GM12878 (cell line): ENCODE data around the gene ARIH2. TPM values are rescaled to one million over a fixed set of nuclear protein-coding genes. Genes with fewer than 3 reads are reported as not detected.
A peak's percentile ranks its signal among the peaks of the same experiment; 100 is the strongest.

ENCODE experiments used
- CBFB ChIP-seq: IDR thresholded peaks from 2 replicates; pipeline ENCODE4 v1.6.1; 2016; ENCODE audit warnings: antibody characterized with exemption, low read depth
- CUX1 ChIP-seq: IDR thresholded peaks from 2 replicates; pipeline ENCODE4 v1.6.1; 2012; ENCODE audit warnings: improper control_type of control experiment, low read depth, low read length; ENCODE audit not compliant: insufficient replicate concordance
- ESRRA ChIP-seq: IDR thresholded peaks from 2 replicates; pipeline ENCODE4 v1.6.1; 2012; ENCODE audit warnings: mild to moderate bottlenecking, low read length, improper control_type of control experiment
- HDAC6 ChIP-seq: fragments of 200-600 bp; sonication (generic); IDR thresholded peaks from one replicate; pipeline ENCODE4 v1.8.0; 2017; ENCODE audit warnings: antibody characterized with exemption; ENCODE audit not compliant: unreplicated experiment
- KAT2A ChIP-seq: conservative IDR thresholded peaks from 2 replicates; pipeline ENCODE4 v1.6.1; 2011; ENCODE audit warnings: low read depth, low read length; ENCODE audit not compliant: control insufficient read depth
- KDM1A ChIP-seq: fragments of 200-600 bp; sonication (generic); IDR thresholded peaks from 2 replicates; pipeline ENCODE4 v1.6.1; 2016; ENCODE audit warnings: borderline replicate concordance
- NRF1 ChIP-seq: conservative IDR thresholded peaks from 2 replicates; pipeline ENCODE4 v1.6.1; 2011; ENCODE audit warnings: mild to moderate bottlenecking, low read depth, low read length, improper control_type of control experiment
- PML ChIP-seq: IDR thresholded peaks from 2 replicates; pipeline ENCODE4 v1.6.1; 2012; ENCODE audit warnings: low read length, inconsistent platforms
- POLR2A ChIP-seq: IDR thresholded peaks from 2 replicates; pipeline ENCODE4 v1.6.1; 2011; ENCODE audit warnings: low read depth, mild to moderate bottlenecking, low read length
- SMAD5 ChIP-seq: IDR thresholded peaks from 2 replicates; pipeline ENCODE4 v1.6.1; 2016; ENCODE audit warnings: antibody characterized with exemption, low read depth
- SREBF1 ChIP-seq: IDR thresholded peaks from 2 replicates; pipeline ENCODE4 v1.6.1; 2012; ENCODE audit warnings: mild to moderate bottlenecking, low read length
- STAT1 ChIP-seq: fragments of 450-650 bp; conservative IDR thresholded peaks from 2 replicates; pipeline ENCODE4 v1.6.1; 2014; ENCODE audit warnings: antibody characterized with exemption, mild to moderate bottlenecking
- ZBTB4 ChIP-seq: fragments of 450-650 bp; formaldehyde crosslinking; IDR thresholded peaks from 2 replicates; pipeline ENCODE4 v1.4.0; 2022; ENCODE audit warnings: mild to moderate bottlenecking, moderate library complexity
- polyA plus RNA-seq, 11 experiments: library from polyadenylated mRNA; depleted of rRNA in 4 of 11; unstranded in 6 of 11; stranded (reverse) in 5 of 11; fragments of >200 nt; fragmentation: Nextera tagmentation in 4 of 11; fragmentation: Illumina TruSeq in 1 of 11; extraction: Ambion mirVana in 4 of 11; extraction: Trizol in 1 of 11; gene quantifications; 1 replicate in 1 of 11; 2 replicates in 10 of 11; pipeline versions ENCODE4 v1.2.1 to v1.2.3, GENCODE V29; 2011 to 2016; ENCODE audit warnings: inconsistent platforms in 2 of 11, missing spikeins in 2 of 11, low read depth in 1 of 11
- total RNA-seq, 4 experiments: library from RNA; depleted of rRNA in 3 of 4; stranded (reverse); fragments of >200 nt in 3 of 4; fragmentation: Illumina TruSeq in 1 of 4; extraction: Trizol in 1 of 4; gene quantifications; 2 replicates each; pipeline versions ENCODE4 v1.2.1 to v1.2.3, GENCODE V29; 2013 to 2021
- TF ChIP-seq, protein P1 (sequence below): fragments of 450-650 bp; IDR thresholded peaks from 2 replicates; pipeline ENCODE4 v1.6.1; 2018; ENCODE audit warnings: borderline replicate concordance, mild to moderate bottlenecking; ENCODE audit not compliant: partially characterized antibody
- TF ChIP-seq, protein P2 (sequence below): IDR thresholded peaks from 2 replicates; pipeline ENCODE4 v1.6.1; 2012; ENCODE audit warnings: mild to moderate bottlenecking, low read depth, low read length
- TF ChIP-seq, protein P3 (sequence below): IDR thresholded peaks from 2 replicates; pipeline ENCODE4 v1.6.1; 2011; ENCODE audit warnings: low read depth, low read length, improper control_type of control experiment, borderline replicate concordance

ARIH2 gene
- total and polyA plus RNA-seq, 10 of the 15 experiments (the other 5 are each of a cell fraction or from before 2014, with no cell fraction given) = 18.7 to 74.7 (median 63.7) TPM

- TF ChIP-seq CUX1 (no peak), NRF1 (no peak), PML (0 out of 2 replicates have a peak, but pooled peaks have one; percentile 44), POLR2A (no peak), SMAD5 (no peak), KDM1A (no peak), KAT2A (no peak), HDAC6 (no peak), CBFB (no peak), ZBTB4 (CRISPR knock-in tag) (no peak), STAT1 (no peak), ESRRA (no peak), SREBF1 (no peak)
- TF ChIP-seq, protein P1, sequence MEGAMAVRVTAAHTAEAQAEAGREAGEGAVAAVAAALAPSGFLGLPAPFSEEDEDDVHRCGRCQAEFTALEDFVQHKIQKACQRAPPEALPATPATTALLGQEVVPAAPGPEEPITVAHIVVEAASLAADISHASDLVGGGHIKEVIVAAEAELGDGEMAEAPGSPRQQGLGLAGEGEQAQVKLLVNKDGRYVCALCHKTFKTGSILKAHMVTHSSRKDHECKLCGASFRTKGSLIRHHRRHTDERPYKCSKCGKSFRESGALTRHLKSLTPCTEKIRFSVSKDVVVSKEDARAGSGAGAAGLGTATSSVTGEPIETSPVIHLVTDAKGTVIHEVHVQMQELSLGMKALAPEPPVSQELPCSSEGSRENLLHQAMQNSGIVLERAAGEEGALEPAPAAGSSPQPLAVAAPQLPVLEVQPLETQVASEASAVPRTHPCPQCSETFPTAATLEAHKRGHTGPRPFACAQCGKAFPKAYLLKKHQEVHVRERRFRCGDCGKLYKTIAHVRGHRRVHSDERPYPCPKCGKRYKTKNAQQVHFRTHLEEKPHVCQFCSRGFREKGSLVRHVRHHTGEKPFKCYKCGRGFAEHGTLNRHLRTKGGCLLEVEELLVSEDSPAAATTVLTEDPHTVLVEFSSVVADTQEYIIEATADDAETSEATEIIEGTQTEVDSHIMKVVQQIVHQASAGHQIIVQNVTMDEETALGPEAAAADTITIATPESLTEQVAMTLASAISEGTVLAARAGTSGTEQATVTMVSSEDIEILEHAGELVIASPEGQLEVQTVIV = no peak
- TF ChIP-seq, protein P2, sequence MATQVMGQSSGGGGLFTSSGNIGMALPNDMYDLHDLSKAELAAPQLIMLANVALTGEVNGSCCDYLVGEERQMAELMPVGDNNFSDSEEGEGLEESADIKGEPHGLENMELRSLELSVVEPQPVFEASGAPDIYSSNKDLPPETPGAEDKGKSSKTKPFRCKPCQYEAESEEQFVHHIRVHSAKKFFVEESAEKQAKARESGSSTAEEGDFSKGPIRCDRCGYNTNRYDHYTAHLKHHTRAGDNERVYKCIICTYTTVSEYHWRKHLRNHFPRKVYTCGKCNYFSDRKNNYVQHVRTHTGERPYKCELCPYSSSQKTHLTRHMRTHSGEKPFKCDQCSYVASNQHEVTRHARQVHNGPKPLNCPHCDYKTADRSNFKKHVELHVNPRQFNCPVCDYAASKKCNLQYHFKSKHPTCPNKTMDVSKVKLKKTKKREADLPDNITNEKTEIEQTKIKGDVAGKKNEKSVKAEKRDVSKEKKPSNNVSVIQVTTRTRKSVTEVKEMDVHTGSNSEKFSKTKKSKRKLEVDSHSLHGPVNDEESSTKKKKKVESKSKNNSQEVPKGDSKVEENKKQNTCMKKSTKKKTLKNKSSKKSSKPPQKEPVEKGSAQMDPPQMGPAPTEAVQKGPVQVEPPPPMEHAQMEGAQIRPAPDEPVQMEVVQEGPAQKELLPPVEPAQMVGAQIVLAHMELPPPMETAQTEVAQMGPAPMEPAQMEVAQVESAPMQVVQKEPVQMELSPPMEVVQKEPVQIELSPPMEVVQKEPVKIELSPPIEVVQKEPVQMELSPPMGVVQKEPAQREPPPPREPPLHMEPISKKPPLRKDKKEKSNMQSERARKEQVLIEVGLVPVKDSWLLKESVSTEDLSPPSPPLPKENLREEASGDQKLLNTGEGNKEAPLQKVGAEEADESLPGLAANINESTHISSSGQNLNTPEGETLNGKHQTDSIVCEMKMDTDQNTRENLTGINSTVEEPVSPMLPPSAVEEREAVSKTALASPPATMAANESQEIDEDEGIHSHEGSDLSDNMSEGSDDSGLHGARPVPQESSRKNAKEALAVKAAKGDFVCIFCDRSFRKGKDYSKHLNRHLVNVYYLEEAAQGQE = no peak
- TF ChIP-seq, protein P3, sequence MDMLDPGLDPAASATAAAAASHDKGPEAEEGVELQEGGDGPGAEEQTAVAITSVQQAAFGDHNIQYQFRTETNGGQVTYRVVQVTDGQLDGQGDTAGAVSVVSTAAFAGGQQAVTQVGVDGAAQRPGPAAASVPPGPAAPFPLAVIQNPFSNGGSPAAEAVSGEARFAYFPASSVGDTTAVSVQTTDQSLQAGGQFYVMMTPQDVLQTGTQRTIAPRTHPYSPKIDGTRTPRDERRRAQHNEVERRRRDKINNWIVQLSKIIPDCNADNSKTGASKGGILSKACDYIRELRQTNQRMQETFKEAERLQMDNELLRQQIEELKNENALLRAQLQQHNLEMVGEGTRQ = no peak
Observed at GRCh38 chr3:48928679-48929078, 10.0 kb downstream of the ARIH2 start (continued).
